Measurements from ENCODE around the gene TNFRSF9.
"Not testable (repeated sequence)": the region's sequence is repeated elsewhere in the genome, so short reads cannot be mapped to it uniquely, and the experiment has no call there.

Gene TNFRSF9

GRCh38 chr1:7960165-7960564 lies 19.5 kb upstream of the TNFRSF9 start:
- DNase-seq = no peak

- no peak for DNase-seq
Measured at GRCh38 chr1:7956218-7957032, 15.8 kb upstream of the TNFRSF9 start.

GRCh38 chr1:7954683-7955082 lies 14.0 kb upstream of the TNFRSF9 start:
- no peak for DNase-seq

GRCh38 chr1:7953850-7954609 lies 13.4 kb upstream of the TNFRSF9 start:
- DNase-seq = no peak

DNA sequence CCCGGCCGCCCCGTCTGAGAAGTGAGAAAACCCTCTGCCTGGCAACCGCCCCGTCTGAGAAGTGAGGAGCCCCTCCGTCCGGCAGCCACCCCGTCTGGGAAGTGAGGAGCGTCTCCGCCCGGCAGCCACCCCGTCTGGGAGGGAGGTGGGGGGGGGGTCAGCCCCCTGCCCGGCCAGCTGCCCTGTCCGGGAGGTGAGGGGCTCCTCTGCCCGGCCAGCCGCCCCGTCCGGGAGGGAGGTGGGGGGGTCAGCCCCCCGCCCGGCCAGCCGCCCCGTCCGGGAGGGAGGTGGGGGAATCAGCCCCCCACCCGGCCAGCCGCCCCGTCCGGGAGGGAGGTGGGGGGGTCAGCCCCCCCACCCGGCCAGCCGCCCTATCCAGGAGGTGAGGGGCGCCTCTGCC lies 12.2 kb upstream of the TNFRSF9 start:
- not testable (repeated sequence) for DNase-seq

GRCh38 chr1:7948960-7949359 lies 8.3 kb upstream of the TNFRSF9 start:
- no peak for DNase-seq

GRCh38 chr1:7943251-7943650 lies 2.6 kb upstream of the TNFRSF9 start:
- DNase-seq = no peak

- DNase-seq = no peak
Measured at GRCh38 chr1:7942214-7942921, 1.7 kb upstream of the TNFRSF9 start.

GRCh38 chr1:7941437-7941793 lies 776 bp upstream of the TNFRSF9 start:
- no peak for DNase-seq

DNA sequence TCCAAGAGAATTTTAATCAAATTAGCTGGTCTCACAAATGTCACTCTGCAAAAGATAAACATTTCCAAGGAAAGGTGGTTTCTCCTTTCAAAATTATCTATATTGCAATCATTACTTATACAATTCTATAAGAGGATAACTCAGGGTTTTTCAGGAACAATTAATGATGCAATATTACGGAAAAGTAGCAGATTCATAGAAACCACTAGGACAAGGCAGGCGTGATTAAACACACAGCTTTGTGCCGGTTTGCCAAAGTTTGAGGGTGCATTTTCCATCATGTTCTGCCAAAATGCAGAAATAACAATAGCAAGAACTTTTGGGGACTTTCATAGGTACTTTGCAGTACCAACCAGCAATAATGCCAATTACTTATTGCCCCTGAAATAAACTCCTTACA lies 605 bp downstream of the TNFRSF9 start:
- no peak for DNase-seq

DNA sequence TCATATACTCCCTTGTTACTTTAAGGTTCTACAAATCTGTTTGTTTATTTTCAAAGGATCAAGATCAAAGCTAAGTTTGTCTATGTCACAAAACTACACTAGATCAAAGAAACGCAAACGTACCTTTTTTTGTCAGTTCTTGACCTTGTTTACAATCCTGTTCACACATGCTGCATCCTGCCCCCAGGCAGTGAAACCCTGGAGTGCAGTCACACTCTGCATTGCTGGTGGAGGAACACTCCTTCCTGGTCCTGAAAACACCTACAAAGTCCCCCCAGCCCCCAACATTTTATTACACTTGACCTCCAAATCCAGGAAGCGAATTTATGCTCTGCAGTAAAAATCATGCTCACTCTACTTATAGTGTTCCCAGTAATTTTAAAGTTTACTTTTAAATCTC lies 2.6 kb downstream of the TNFRSF9 start:
- no peak for DNase-seq

GRCh38 chr1:7932524-7933138 lies 8.0 kb downstream of the TNFRSF9 start:
- DNase-seq = no peak

DNA sequence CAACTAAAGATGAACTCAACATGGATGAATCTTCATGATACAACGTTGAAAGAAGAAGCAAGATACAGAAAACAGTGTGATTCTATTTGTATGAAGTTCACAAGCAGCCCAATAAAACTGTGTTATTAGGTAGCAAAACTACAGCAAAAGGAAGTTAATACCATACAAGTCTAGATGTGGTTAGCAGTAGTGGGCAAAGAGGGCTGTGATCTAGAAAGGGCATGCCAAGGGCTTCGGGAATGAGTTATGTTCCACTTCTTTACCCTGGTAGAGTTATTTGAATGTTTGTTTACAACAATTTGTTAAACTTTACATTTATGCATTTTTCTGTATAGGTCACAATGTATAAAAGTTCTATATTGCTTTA lies 9.2 kb downstream of the TNFRSF9 start:
- no peak for DNase-seq

DNA sequence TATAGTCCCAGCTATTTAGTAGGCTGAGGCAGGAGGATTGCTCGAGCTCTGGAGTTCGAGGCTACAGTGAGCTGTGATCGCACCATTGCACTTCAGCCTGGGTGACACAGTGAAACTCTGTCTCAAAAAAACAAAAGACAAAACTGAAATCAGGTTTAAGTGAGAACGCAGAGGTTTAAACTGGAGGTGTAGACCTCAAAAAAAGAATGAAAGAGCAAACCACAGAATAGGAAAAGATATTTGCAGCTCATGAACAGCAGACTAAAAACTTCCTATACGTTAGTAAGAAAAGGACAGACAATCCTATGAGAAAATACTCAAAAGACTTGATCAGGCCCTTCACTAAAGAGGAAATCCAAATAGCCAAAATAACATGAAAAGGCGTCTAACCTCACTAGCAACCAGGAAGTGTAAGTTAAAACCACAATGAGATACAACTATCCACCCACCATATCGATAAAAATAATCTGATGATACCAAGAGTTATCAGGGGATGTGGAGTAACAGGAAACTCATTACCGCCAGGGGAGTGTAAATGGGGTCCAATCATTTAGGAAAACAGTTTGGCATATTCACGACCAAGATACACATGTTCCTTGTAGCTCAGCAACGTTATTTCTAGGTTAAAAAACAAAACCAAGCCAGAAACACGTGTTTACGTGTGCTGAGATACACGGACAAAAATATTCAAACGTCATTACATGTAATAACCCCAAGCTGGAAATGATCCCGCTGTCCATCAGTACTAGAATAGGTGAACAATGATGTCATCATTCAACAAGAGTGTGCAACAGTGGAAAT lies 9.8 kb downstream of the TNFRSF9 start:
- no peak for DNase-seq

GRCh38 chr1:7929637-7930036 lies 11.0 kb downstream of the TNFRSF9 start:
- DNase-seq = no peak

DNA sequence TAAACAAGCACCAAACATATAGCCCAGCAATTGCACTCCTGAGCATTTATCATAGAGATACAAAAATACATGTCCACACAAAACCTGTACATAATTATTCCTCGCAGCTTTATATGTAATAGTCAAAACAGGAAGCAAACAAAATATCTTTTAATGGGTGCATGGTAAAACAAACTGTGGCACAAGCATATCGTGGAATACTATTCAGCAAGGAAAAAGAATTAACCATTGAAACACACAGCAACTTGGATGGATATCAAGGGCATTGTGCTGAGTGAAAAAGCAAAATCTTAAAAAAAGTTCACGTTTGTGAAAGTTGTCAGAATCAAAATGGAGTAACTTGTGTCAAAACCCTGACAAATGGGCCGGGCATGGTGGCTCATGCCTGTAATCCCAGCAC lies 12.4 kb downstream of the TNFRSF9 start:
- no peak for DNase-seq

DNA sequence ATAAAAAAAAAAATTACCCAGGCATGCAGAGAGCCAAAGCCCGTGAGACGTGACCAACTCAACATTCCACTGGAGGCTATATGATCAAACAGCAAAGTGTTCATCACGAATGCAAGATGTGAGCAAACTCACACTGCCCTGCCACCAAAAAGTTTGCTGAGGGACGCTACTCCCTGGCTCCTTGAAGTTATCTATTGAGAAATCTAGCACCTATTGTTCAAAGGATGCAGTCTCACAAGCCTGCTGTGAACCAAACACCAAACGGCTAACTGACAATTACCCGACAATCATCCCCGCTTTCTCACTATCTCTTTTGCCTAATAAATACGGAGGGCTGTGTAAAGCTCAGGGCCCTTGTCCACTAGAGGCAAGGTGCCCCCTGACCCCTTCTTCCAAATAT lies 13.6 kb downstream of the TNFRSF9 start:
- DNase-seq = not testable (repeated sequence)

DNA sequence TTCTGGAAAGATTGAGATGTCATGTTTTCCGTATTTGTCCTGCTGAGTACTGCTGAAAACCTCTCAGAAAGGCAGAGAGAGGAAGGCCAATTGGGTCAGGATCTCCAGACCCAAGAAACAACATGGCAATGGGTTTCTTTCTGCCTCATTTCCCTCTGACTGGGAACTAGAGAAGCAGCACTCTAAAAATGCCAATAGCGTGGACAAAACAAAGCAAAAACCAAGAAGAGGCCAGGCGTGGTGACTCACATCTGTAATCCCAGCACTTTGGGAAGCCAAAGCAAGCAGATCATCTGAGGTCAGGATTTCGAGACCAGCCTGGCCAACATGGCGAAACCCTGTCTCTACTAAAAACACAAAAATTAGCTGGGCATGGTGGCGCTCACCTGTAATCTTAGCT lies 18.3 kb downstream of the TNFRSF9 start:
- no peak for DNase-seq

- DNase-seq = no peak
Measured at GRCh38 chr1:7921796-7922195, 18.8 kb downstream of the TNFRSF9 start.

- no peak for DNase-seq
Measured at GRCh38 chr1:7919880-7920279, 20.8 kb downstream of the TNFRSF9 start.

DNA sequence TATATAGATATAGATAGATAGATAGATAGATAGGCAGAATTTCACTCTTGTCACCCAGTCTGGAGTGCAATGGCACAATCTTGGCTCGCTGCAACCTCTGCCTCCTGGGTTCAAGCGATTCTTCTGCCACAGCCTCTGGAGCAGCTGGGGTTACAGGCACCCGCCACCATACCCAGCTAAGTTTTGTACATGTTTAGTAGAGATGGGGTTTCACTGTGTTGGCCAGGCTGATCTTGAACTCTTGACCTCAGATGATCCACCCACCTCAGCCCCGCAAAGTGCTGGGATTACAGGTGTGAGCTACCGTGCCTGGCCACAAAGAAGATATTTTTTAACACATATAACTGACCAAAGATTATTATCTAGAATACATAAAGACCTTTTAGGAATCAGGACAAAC lies 22.7 kb downstream of the TNFRSF9 start:
- not testable (repeated sequence) for DNase-seq

- no peak for DNase-seq
Measured at GRCh38 chr1:7916501-7916830, 24.2 kb downstream of the TNFRSF9 start.
